Measurements from ENCODE around the gene AXL. TPM values are rescaled to one million over a fixed set of nuclear protein-coding genes. Genes with fewer than 3 reads are reported as not detected.
"Not testable (repeated sequence)": the region's sequence is repeated elsewhere in the genome, so short reads cannot be mapped to it uniquely, and the experiment has no call there.

The AXL gene
- total and polyA plus RNA-seq, 4 donors: 23.7 to 44.1 (median 25.6) TPM

- 60% methylated on average over 3 of the region's 8 CpGs for WGBS (ENCODE audit: insufficient coverage)
- DNase-seq (ENCODE audit: low read depth in 4 of 6, low spot score in 6 of 6): peak in 2 of 6 donors; percentile 19 to 74
- H3K9me3 ChIP-seq (ENCODE audit: control insufficient read depth, insufficient read depth, low read length): no peaks in the 10 kb centered on the region
- H3K4me1 ChIP-seq (ENCODE audit: control insufficient read depth, insufficient read depth, low read length): peaks cover 12% of the 10 kb centered on the region
- H3K36me3 ChIP-seq (ENCODE audit: control insufficient read depth, insufficient read depth, low read length): no peaks in the 10 kb centered on the region
- no peak overlapping the region for H3K4me3 ChIP-seq (ENCODE audit: low read depth, low read length)
- H3K27me3 ChIP-seq (ENCODE audit: control insufficient read depth, insufficient read depth, low read length): peaks cover 30% of the 10 kb centered on the region
- no peak overlapping the region for H3K27ac ChIP-seq (ENCODE audit: low read depth, low read length)
Observed at GRCh38 chr19:41189425-41190065, 29.5 kb upstream of the AXL start.

GRCh38 chr19:41192574-41193429, 26.2 kb upstream of the AXL start, which contains the start of gene CYP2S1:
Gene CYP2S1 (plus strand): TSS chr19:41193219. CDS start chr19:41193265, 46 bp downstream.
- DNase-seq (ENCODE audit: low read depth in 4 of 6, low spot score in 6 of 6): peak in 1 of 6 donors; percentile 22
- Histone ChIP-seq H3K9me3 (ENCODE audit: control insufficient read depth, insufficient read depth, low read length) (no peaks in the 10 kb centered on the region), H3K27me3 (ENCODE audit: control insufficient read depth, insufficient read depth, low read length) (peaks cover 30% of the 10 kb centered on the region), H3K36me3 (ENCODE audit: control insufficient read depth, insufficient read depth, low read length) (no peaks in the 10 kb centered on the region), H3K4me1 (ENCODE audit: control insufficient read depth, insufficient read depth, low read length) (peaks cover 12% of the 10 kb centered on the region), H3K4me3 (ENCODE audit: low read depth, low read length) (no peak within 1 kb of the TSS), H3K27ac (ENCODE audit: low read depth, low read length) (no peak within 1 kb of the TSS)
- WGBS (ENCODE audit: insufficient coverage): 4% methylated on average over 55 of the region's 58 CpGs

GRCh38 chr19:41193430-41194156, 25.4 kb upstream of the AXL start:
- Histone ChIP-seq H3K27me3 (ENCODE audit: control insufficient read depth, insufficient read depth, low read length) (peaks cover 30% of the 10 kb centered on the region), H3K4me1 (ENCODE audit: control insufficient read depth, insufficient read depth, low read length) (peaks cover 12% of the 10 kb centered on the region), H3K4me3 (ENCODE audit: low read depth, low read length) (no peak overlapping the region), H3K27ac (ENCODE audit: low read depth, low read length) (no peak overlapping the region), H3K9me3 (ENCODE audit: control insufficient read depth, insufficient read depth, low read length) (no peaks in the 10 kb centered on the region), H3K36me3 (ENCODE audit: control insufficient read depth, insufficient read depth, low read length) (no peaks in the 10 kb centered on the region)
- 14% methylated on average over 13 of the region's 13 CpGs for WGBS (ENCODE audit: insufficient coverage)
- DNase-seq (ENCODE audit: low read depth in 4 of 6, low spot score in 6 of 6): no peak

GRCh38 chr19:41194157-41194552, 24.9 kb upstream of the AXL start:
- Histone ChIP-seq H3K9me3 (ENCODE audit: control insufficient read depth, insufficient read depth, low read length) (no peaks in the 10 kb centered on the region), H3K27ac (ENCODE audit: low read depth, low read length) (no peak overlapping the region), H3K4me3 (ENCODE audit: low read depth, low read length) (no peak overlapping the region), H3K36me3 (ENCODE audit: control insufficient read depth, insufficient read depth, low read length) (no peaks in the 10 kb centered on the region), H3K4me1 (ENCODE audit: control insufficient read depth, insufficient read depth, low read length) (peaks cover 12% of the 10 kb centered on the region), H3K27me3 (ENCODE audit: control insufficient read depth, insufficient read depth, low read length) (peaks cover 30% of the 10 kb centered on the region)
- 36% methylated on average over 2 of the region's 6 CpGs for WGBS (ENCODE audit: insufficient coverage)
- no peak for DNase-seq (ENCODE audit: low read depth in 4 of 6, low spot score in 6 of 6)

- Histone ChIP-seq H3K4me3 (ENCODE audit: low read depth, low read length) (no peak overlapping the region), H3K27me3 (ENCODE audit: control insufficient read depth, insufficient read depth, low read length) (peaks cover 30% of the 10 kb centered on the region), H3K36me3 (ENCODE audit: control insufficient read depth, insufficient read depth, low read length) (no peaks in the 10 kb centered on the region), H3K9me3 (ENCODE audit: control insufficient read depth, insufficient read depth, low read length) (no peaks in the 10 kb centered on the region), H3K27ac (ENCODE audit: low read depth, low read length) (no peak overlapping the region), H3K4me1 (ENCODE audit: control insufficient read depth, insufficient read depth, low read length) (peaks cover 12% of the 10 kb centered on the region)
- 75% methylated on average over 9 of the region's 10 CpGs for WGBS (ENCODE audit: insufficient coverage)
- no peak for DNase-seq (ENCODE audit: low read depth in 4 of 6, low spot score in 6 of 6)
Observed at GRCh38 chr19:41195675-41196497, 23.1 kb upstream of the AXL start.

GRCh38 chr19:41198559-41198958, 20.5 kb upstream of the AXL start:
- H3K36me3 ChIP-seq (ENCODE audit: control insufficient read depth, insufficient read depth, low read length): peaks cover 3% of the 10 kb centered on the region
- H3K4me3 ChIP-seq (ENCODE audit: low read depth, low read length): no peak overlapping the region
- no peaks in the 10 kb centered on the region for H3K9me3 ChIP-seq (ENCODE audit: control insufficient read depth, insufficient read depth, low read length)
- peaks cover 4% of the 10 kb centered on the region for H3K4me1 ChIP-seq (ENCODE audit: control insufficient read depth, insufficient read depth, low read length)
- H3K27ac ChIP-seq (ENCODE audit: low read depth, low read length): no peak overlapping the region
- 88% methylated on average over 8 of the region's 11 CpGs for WGBS (ENCODE audit: insufficient coverage)
- peaks cover 9% of the 10 kb centered on the region for H3K27me3 ChIP-seq (ENCODE audit: control insufficient read depth, insufficient read depth, low read length)
- DNase-seq (ENCODE audit: low read depth in 4 of 6, low spot score in 6 of 6): no peak

- 90% methylated on average over 18 of the region's 18 CpGs for WGBS (ENCODE audit: insufficient coverage)
- Histone ChIP-seq H3K4me1 (ENCODE audit: control insufficient read depth, insufficient read depth, low read length) (no peaks in the 10 kb centered on the region), H3K27ac (ENCODE audit: low read depth, low read length) (no peak overlapping the region), H3K4me3 (ENCODE audit: low read depth, low read length) (no peak overlapping the region), H3K27me3 (ENCODE audit: control insufficient read depth, insufficient read depth, low read length) (no peaks in the 10 kb centered on the region), H3K36me3 (ENCODE audit: control insufficient read depth, insufficient read depth, low read length) (peaks cover 3% of the 10 kb centered on the region), H3K9me3 (ENCODE audit: control insufficient read depth, insufficient read depth, low read length) (no peaks in the 10 kb centered on the region)
- no peak for DNase-seq (ENCODE audit: low read depth in 4 of 6, low spot score in 6 of 6)
Observed at GRCh38 chr19:41203371-41203770, 15.7 kb upstream of the AXL start.

GRCh38 chr19:41204338-41204737, 14.7 kb upstream of the AXL start:
- peak in 4 of 6 donors; percentile 51 to 90 (median 74) for DNase-seq (ENCODE audit: low read depth in 4 of 6, low spot score in 6 of 6)
- H3K27me3 ChIP-seq (ENCODE audit: control insufficient read depth, insufficient read depth, low read length); H3K36me3 ChIP-seq (ENCODE audit: control insufficient read depth, insufficient read depth, low read length); H3K9me3 ChIP-seq (ENCODE audit: control insufficient read depth, insufficient read depth, low read length); H3K4me1 ChIP-seq (ENCODE audit: control insufficient read depth, insufficient read depth, low read length); H3K4me3 ChIP-seq (ENCODE audit: low read depth, low read length); H3K27ac ChIP-seq (ENCODE audit: low read depth, low read length): not testable (repeated sequence)
- WGBS (ENCODE audit: insufficient coverage): 0% methylated on average over 2 of the region's 7 CpGs

- no peaks in the 10 kb centered on the region for H3K27me3 ChIP-seq (ENCODE audit: control insufficient read depth, insufficient read depth, low read length)
- no peaks in the 10 kb centered on the region for H3K9me3 ChIP-seq (ENCODE audit: control insufficient read depth, insufficient read depth, low read length)
- WGBS (ENCODE audit: insufficient coverage): 85% methylated on average over 9 of the region's 10 CpGs
- H3K4me1 ChIP-seq (ENCODE audit: control insufficient read depth, insufficient read depth, low read length): no peaks in the 10 kb centered on the region
- no peak overlapping the region for H3K4me3 ChIP-seq (ENCODE audit: low read depth, low read length)
- H3K27ac ChIP-seq (ENCODE audit: low read depth, low read length): no peak overlapping the region
- no peak for DNase-seq (ENCODE audit: low read depth in 4 of 6, low spot score in 6 of 6)
- H3K36me3 ChIP-seq (ENCODE audit: control insufficient read depth, insufficient read depth, low read length): peaks cover 3% of the 10 kb centered on the region
Observed at GRCh38 chr19:41205995-41206394, 13.0 kb upstream of the AXL start.
